ENCODE measurements around the gene DNAH3. TPM values are rescaled to one million over a fixed set of nuclear protein-coding genes. Genes with fewer than 3 reads are reported as not detected.

DNAH3 gene
- total RNA-seq, 1 experiment from 2014 or later, result 0.15 TPM

DNA sequence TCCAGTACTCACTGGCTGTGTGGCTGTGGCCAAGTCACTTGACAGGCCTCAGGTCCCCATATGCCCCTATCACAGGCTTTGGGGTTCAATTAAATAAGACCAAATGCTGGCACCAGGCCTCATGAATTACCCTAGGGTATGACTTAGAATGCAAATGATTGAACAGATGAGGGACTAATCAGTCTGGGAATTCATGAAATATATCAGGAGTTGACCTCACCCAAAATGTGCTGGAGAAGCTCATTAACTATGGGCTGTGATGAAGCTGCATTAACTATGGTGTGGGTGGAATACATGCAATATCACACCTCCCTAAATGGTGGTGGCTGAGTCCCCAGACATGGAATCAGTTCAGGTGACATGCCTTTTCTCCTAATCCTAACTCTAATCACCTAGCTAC, 72.1 kb downstream of the DNAH3 start:
- BruUV-seq (replicated peaks), result no TSS peak
- ChIA-PET RAD21 (ENCODE audit: low non-redundant PET in 1 of 2, low total read pairs in 2 of 2, uncharacterized antibody in 2 of 2, unreplicated experiment in 2 of 2) (no interaction called here), POLR2A (no interaction called here), CTCF (interaction anchor here (1.1 kb wide), 1 partner anchor 228 kb away, joined by 6 read pairs; no protein-coding TSS in a partner anchor)
- Histone ChIP-seq H4K20me1 (ENCODE audit: insufficient read depth) (no peaks in the 10 kb centered on the region), H3K4me3 (replicated peaks in 1 of 2; ENCODE audit: low read depth in 1 of 2, low read length in 2 of 2) (no peak overlapping the region), H3K4me2 (ENCODE audit: low read length) (no peak overlapping the region), H3K4me1 (ENCODE audit: control insufficient read depth in 1 of 2, insufficient read depth in 2 of 2, low read length in 2 of 2) (no peaks in the 10 kb centered on the region), H3K9me2 (ENCODE audit: insufficient read depth) (no peaks in the 10 kb centered on the region), H3K9ac (ENCODE audit: low read length) (no peak overlapping the region), H2AFZ (ENCODE audit: low read depth, low read length, poor library complexity, severe bottlenecking) (no peak overlapping the region), H3K9me3 (ENCODE audit: control insufficient read depth in 1 of 2, insufficient read depth in 1 of 2, low read depth in 1 of 2, low read length in 2 of 2) (no peaks in the 10 kb centered on the region), H3K27me3 (ENCODE audit: insufficient read depth, low read length) (no peaks in the 10 kb centered on the region), H3K79me2 (ENCODE audit: insufficient read depth, low read length) (no peaks in the 10 kb centered on the region), H3K27ac (ENCODE audit: low read depth, low read length) (no peak overlapping the region), H3K36me3 (ENCODE audit: control insufficient read depth in 1 of 2, insufficient read depth in 2 of 2, low read length in 2 of 2) (no peaks in the 10 kb centered on the region)
- DNase-seq (ENCODE audit: low read depth, low spot score) (no peak), ATAC-seq (no peak)
- intact Hi-C loops (cut with micrococcal nuclease), result no loop called here
- no peak for TF ChIP-seq JUND (IDR thresholded peaks at IDR 0.05)
- TF ChIP-seq ZFX (IDR thresholded peaks at IDR 0.05), result no peak
- no peak for TF ChIP-seq POLR2A (IDR thresholded peaks at IDR 0.05; ENCODE audit: borderline replicate concordance, extremely low read depth, insufficient read depth, insufficient read length)
- TF ChIP-seq, protein P1, sequence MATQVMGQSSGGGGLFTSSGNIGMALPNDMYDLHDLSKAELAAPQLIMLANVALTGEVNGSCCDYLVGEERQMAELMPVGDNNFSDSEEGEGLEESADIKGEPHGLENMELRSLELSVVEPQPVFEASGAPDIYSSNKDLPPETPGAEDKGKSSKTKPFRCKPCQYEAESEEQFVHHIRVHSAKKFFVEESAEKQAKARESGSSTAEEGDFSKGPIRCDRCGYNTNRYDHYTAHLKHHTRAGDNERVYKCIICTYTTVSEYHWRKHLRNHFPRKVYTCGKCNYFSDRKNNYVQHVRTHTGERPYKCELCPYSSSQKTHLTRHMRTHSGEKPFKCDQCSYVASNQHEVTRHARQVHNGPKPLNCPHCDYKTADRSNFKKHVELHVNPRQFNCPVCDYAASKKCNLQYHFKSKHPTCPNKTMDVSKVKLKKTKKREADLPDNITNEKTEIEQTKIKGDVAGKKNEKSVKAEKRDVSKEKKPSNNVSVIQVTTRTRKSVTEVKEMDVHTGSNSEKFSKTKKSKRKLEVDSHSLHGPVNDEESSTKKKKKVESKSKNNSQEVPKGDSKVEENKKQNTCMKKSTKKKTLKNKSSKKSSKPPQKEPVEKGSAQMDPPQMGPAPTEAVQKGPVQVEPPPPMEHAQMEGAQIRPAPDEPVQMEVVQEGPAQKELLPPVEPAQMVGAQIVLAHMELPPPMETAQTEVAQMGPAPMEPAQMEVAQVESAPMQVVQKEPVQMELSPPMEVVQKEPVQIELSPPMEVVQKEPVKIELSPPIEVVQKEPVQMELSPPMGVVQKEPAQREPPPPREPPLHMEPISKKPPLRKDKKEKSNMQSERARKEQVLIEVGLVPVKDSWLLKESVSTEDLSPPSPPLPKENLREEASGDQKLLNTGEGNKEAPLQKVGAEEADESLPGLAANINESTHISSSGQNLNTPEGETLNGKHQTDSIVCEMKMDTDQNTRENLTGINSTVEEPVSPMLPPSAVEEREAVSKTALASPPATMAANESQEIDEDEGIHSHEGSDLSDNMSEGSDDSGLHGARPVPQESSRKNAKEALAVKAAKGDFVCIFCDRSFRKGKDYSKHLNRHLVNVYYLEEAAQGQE (IDR thresholded peaks at IDR 0.05; ENCODE audit: low read depth), result no peak
- no peak for TF ChIP-seq ELF1 (IDR thresholded peaks at IDR 0.05; ENCODE audit: borderline replicate concordance, low read depth)
- TF ChIP-seq ZBTB33 (IDR thresholded peaks at IDR 0.05; ENCODE audit: extremely low read depth, insufficient replicate concordance, low read length), result no peak
- TF ChIP-seq YY1 (IDR thresholded peaks at IDR 0.05; ENCODE audit: extremely low read depth, insufficient replicate concordance, low read depth, low read length), result no peak
- no peak for TF ChIP-seq EZH2phosphoT487 (IDR thresholded peaks at IDR 0.05; ENCODE audit: borderline replicate concordance)
- no peak for TF ChIP-seq FOSL1 (IDR thresholded peaks at IDR 0.05; ENCODE audit: low read depth)
- TF ChIP-seq SIN3A (IDR thresholded peaks at IDR 0.05; ENCODE audit: low read depth), result no peak
- TF ChIP-seq ATF3 (IDR thresholded peaks at IDR 0.05), result no peak
- TF ChIP-seq ZNF274 (IDR thresholded peaks at IDR 0.05; ENCODE audit: low read depth, low read length), result no peak
- no peak for TF ChIP-seq CTCF (IDR thresholded peaks at IDR 0.05 in 2 of 3, conservative IDR thresholded peaks at IDR 0.05 in 1 of 3; ENCODE audit: borderline replicate concordance in 1 of 3, insufficient read depth in 1 of 3, low read depth in 2 of 3, low read length in 2 of 3)
- TF ChIP-seq SRF (IDR thresholded peaks at IDR 0.05; ENCODE audit: low read depth), result no peak
- no peak for TF ChIP-seq MAX (IDR thresholded peaks at IDR 0.05)
- TF ChIP-seq CBX3 (IDR thresholded peaks at IDR 0.05; ENCODE audit: low read depth), result no peak
- no peak for TF ChIP-seq POLR2AphosphoS5 (IDR thresholded peaks at IDR 0.05; ENCODE audit: low read depth, low read length)
- TF ChIP-seq EGR1 (IDR thresholded peaks at IDR 0.05; ENCODE audit: low read depth), result no peak
- no peak for TF ChIP-seq CEBPB (IDR thresholded peaks at IDR 0.05; ENCODE audit: low read depth)
